GM23338 (cell line): ENCODE data around the gene CYRIA.

Source experiments
- CREB1 ChIP-seq: fragments of 250-450 bp; sonication (Bioruptor Pico); IDR thresholded peaks from 2 replicates; pipeline ENCODE4 v1.5.0; 2020; ENCODE audit warnings: low read depth, mild to moderate bottlenecking, moderate library complexity
- CTCF ChIP-seq, 2 experiments: fragments of 200-600 bp in 1 of 2; sonication (generic) in 1 of 2; conservative IDR thresholded peaks; 2 replicates each; pipeline versions ENCODE4 v1.5.1 to v1.6.1; 2016 to 2017; ENCODE audit warnings: antibody characterized with exemption in 2 of 2, low read depth in 2 of 2, mild to moderate bottlenecking in 2 of 2, moderate library complexity in 1 of 2
- ETS1 ChIP-seq: IDR thresholded peaks from 2 replicates; pipeline ENCODE4 v1.6.1; 2016; ENCODE audit warnings: antibody characterized with exemption
- EZH2 ChIP-seq: fragments of 200-600 bp; sonication (generic); IDR thresholded peaks from one replicate; pipeline ENCODE4 v1.8.0; 2017; ENCODE audit warnings: antibody characterized with exemption, mild to moderate bottlenecking, low read depth; ENCODE audit not compliant: unreplicated experiment
- EZH2phosphoT487 ChIP-seq: fragments of 200-600 bp; sonication (generic); IDR thresholded peaks from one replicate; pipeline ENCODE4 v1.8.1; 2018; ENCODE audit warnings: antibody characterized with exemption; ENCODE audit not compliant: unreplicated experiment
- JUNB ChIP-seq: IDR thresholded peaks from one replicate; pipeline ENCODE4 v1.6.1; 2016; ENCODE audit warnings: antibody characterized with exemption; ENCODE audit not compliant: unreplicated experiment
- NANOG ChIP-seq: IDR thresholded peaks from 2 replicates; pipeline ENCODE4 v1.6.1; 2016; ENCODE audit warnings: antibody characterized with exemption, borderline replicate concordance
- POLR2AphosphoS5 ChIP-seq: IDR thresholded peaks from 2 replicates; pipeline ENCODE4 v1.6.1; 2016; ENCODE audit warnings: antibody characterized with exemption, low read depth
- REST ChIP-seq: IDR thresholded peaks from one replicate; pipeline ENCODE4 v1.6.1; 2018; ENCODE audit warnings: antibody characterized with exemption; ENCODE audit not compliant: unreplicated experiment
- ZNF114 ChIP-seq: fragments of 250-450 bp; sonication (Bioruptor Pico); IDR thresholded peaks from 2 replicates; pipeline ENCODE4 v1.5.0; 2020; ENCODE audit warnings: mild to moderate bottlenecking, moderate library complexity
- ZNF331 ChIP-seq: fragments of 250-450 bp; sonication (Bioruptor Pico); IDR thresholded peaks from 2 replicates; pipeline ENCODE4 v1.5.0; 2020; ENCODE audit warnings: low read depth, mild to moderate bottlenecking, moderate library complexity
- ZNF462 ChIP-seq: fragments of 250-450 bp; sonication (Bioruptor Pico); IDR thresholded peaks from 2 replicates; pipeline ENCODE4 v1.5.0; 2020; ENCODE audit warnings: mild to moderate bottlenecking, moderate library complexity

GRCh38 chr2:16707014-16707623 lies 41.5 kb upstream of the CYRIA start:
- no peak for TF ChIP-seq CREB1 (CRISPR knock-in tag)
- no peak for TF ChIP-seq CTCF (conservative IDR thresholded peaks at IDR 0.05; ENCODE audit: low read depth in 2 of 2)
- TF ChIP-seq ZNF331 (CRISPR knock-in tag): no peak
- no peak for TF ChIP-seq ZNF114 (CRISPR knock-in tag)
- no peak for TF ChIP-seq REST
- no peak for TF ChIP-seq POLR2AphosphoS5
- TF ChIP-seq EZH2phosphoT487: no peak
- TF ChIP-seq EZH2: no peak
- no peak for TF ChIP-seq ETS1
- TF ChIP-seq ZNF462 (CRISPR knock-in tag): no peak
- no peak for TF ChIP-seq JUNB
- no peak for TF ChIP-seq NANOG
